WTC11 (cell line): ENCODE results near the gene KCTD18. TPM values are rescaled to one million over a fixed set of nuclear protein-coding genes. Genes with fewer than 3 reads are reported as not detected.

Source experiments
- ARID4B ChIP-seq: sonication (generic); formaldehyde crosslinking; IDR thresholded peaks from 2 replicates; pipeline ENCODE4 v1.8.0; 2023; ENCODE audit warnings: missing genetic modification reagents, mild to moderate bottlenecking, borderline replicate concordance
- ATF1 ChIP-seq: sonication (generic); formaldehyde crosslinking; IDR thresholded peaks from 2 replicates; pipeline ENCODE4 v1.8.1; 2023; ENCODE audit warnings: mild to moderate bottlenecking, moderate library complexity, missing genetic modification reagents
- CREB1 ChIP-seq: sonication (generic); formaldehyde crosslinking; IDR thresholded peaks from 2 replicates; pipeline ENCODE4 v1.8.0; 2023; ENCODE audit warnings: mild to moderate bottlenecking, missing genetic modification reagents
- EMX1 ChIP-seq: fragments of 250-450 bp; sonication (Bioruptor Pico); IDR thresholded peaks from 2 replicates; pipeline ENCODE4 v1.8.0; 2021; ENCODE audit warnings: mild to moderate bottlenecking
- FOXK1 ChIP-seq: sonication (generic); formaldehyde crosslinking; IDR thresholded peaks from 2 replicates; pipeline ENCODE4 v1.8.0; 2022; ENCODE audit warnings: mild to moderate bottlenecking, moderate library complexity, missing genetic modification reagents
- NFE2L1 ChIP-seq: sonication (generic); formaldehyde crosslinking; IDR thresholded peaks from 2 replicates; pipeline ENCODE4 v1.8.1; 2023; ENCODE audit warnings: missing genetic modification reagents
- NFYB ChIP-seq: sonication (generic); formaldehyde crosslinking; conservative IDR thresholded peaks from 2 replicates; pipeline ENCODE4 v1.8.0; 2022; ENCODE audit warnings: low read depth, missing genetic modification reagents
- OVOL2 ChIP-seq: fragments of 250-450 bp; sonication (Bioruptor Pico); IDR thresholded peaks from 2 replicates; pipeline ENCODE4 v1.9.0; 2021; ENCODE audit warnings: mild to moderate bottlenecking, borderline replicate concordance
- SOX15 ChIP-seq: fragments of 250-450 bp; sonication (Bioruptor Pico); IDR thresholded peaks from 2 replicates; pipeline ENCODE4 v1.9.0; 2021; ENCODE audit warnings: mild to moderate bottlenecking
- SP1 ChIP-seq: sonication (generic); formaldehyde crosslinking; conservative IDR thresholded peaks from 2 replicates; pipeline ENCODE4 v1.8.1; 2022; ENCODE audit warnings: missing genetic modification reagents
- STAT6 ChIP-seq: sonication (generic); formaldehyde crosslinking; conservative IDR thresholded peaks from 2 replicates; pipeline ENCODE4 v1.8.1; 2023; ENCODE audit warnings: mild to moderate bottlenecking, low read depth, missing genetic modification reagents, moderate library complexity
- TCF7 ChIP-seq: sonication (generic); formaldehyde crosslinking; IDR thresholded peaks from 2 replicates; pipeline ENCODE4 v1.8.0; 2022; ENCODE audit warnings: mild to moderate bottlenecking, low read depth, missing genetic modification reagents, moderate library complexity
- TP53 ChIP-seq: sonication (generic); formaldehyde crosslinking; IDR thresholded peaks from 2 replicates; pipeline ENCODE4 v1.8.1; 2023; ENCODE audit warnings: mild to moderate bottlenecking, missing genetic modification reagents
- ZBTB43 ChIP-seq: sonication (generic); formaldehyde crosslinking; IDR thresholded peaks from 2 replicates; pipeline ENCODE4 v1.8.1; 2023; ENCODE audit warnings: mild to moderate bottlenecking, missing genetic modification reagents
- ZNF219 ChIP-seq: sonication (generic); formaldehyde crosslinking; IDR thresholded peaks from 2 replicates; pipeline ENCODE4 v1.8.0; 2023; ENCODE audit warnings: missing genetic modification reagents, mild to moderate bottlenecking, borderline replicate concordance
- ZSCAN18 ChIP-seq: fragments of 250-450 bp; sonication (Bioruptor Pico); IDR thresholded peaks from 2 replicates; pipeline ENCODE4 v2.1.2; 2022; ENCODE audit warnings: mild to moderate bottlenecking, moderate library complexity
- total RNA-seq: library from RNA; stranded (reverse); gene quantifications from 3 replicates; pipeline ENCODE4 v1.2.3, GENCODE V29; 2021
- TF ChIP-seq, protein P1 (sequence below): sonication (generic); formaldehyde crosslinking; IDR thresholded peaks from 2 replicates; pipeline ENCODE4 v1.8.0; 2022; ENCODE audit warnings: mild to moderate bottlenecking, missing genetic modification reagents
- TF ChIP-seq, protein P2 (sequence below): fragments of 250-450 bp; sonication (Bioruptor Pico); IDR thresholded peaks from 2 replicates; pipeline ENCODE4 v1.8.0; 2021; ENCODE audit warnings: mild to moderate bottlenecking
- TF ChIP-seq, protein P3 (sequence below): fragments of 250-450 bp; sonication (Bioruptor Pico); IDR thresholded peaks from 2 replicates; pipeline ENCODE4 v1.9.0; 2021; ENCODE audit warnings: mild to moderate bottlenecking, borderline replicate concordance
- TF ChIP-seq, protein P4 (sequence below): sonication (generic); formaldehyde crosslinking; IDR thresholded peaks from 2 replicates; pipeline ENCODE4 v1.8.1; 2023; ENCODE audit warnings: mild to moderate bottlenecking, missing genetic modification reagents

The KCTD18 gene
- total RNA-seq, 1 experiment from 2014 or later = 4.9 TPM

DNA sequence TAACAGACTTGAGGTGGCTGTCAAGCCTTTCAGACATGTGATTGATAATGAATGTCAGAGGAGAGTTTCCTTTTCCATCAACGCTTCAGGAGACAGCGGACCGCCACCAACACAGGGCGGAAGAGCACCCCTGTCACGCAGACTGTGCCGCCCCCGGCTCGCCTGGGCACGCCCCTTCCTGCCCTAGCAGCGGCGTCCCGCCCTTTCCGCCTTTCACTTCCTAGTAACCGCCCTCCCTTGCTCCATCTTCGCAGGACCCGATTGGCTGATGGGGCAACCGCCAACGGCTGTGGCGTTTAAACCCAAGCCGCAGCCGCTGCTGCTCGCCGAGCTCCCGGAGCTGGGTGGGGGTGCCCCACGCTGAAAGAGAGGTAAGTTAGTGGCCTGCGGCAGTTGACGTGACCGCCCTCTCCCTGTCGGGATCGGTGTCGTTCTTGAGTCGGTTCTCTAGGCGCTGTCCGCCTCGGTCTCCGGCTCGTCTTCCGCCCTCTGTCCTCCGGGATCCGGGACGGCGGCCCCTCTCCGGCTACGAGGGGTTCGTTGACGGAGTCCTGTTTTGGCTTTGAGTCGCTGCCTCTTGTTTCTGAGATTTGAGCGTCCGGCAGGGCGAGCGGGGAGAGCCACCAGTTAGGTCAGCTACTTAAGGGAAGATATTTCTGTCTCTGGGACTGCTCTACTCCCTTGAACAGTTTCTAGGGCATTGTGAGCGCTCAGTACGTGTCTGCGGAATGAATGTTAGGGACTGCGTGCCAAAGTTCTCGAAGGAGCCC is 16.2 kb upstream of the KCTD18 start, which contains the start of gene SGO2 (continued):
- peak; percentile 34; the same call in 1 of the 2 replicates for TF ChIP-seq ZBTB43 (CRISPR knock-in tag)
- TF ChIP-seq ZSCAN18 (CRISPR knock-in tag) = no peak
- TF ChIP-seq, protein P1, sequence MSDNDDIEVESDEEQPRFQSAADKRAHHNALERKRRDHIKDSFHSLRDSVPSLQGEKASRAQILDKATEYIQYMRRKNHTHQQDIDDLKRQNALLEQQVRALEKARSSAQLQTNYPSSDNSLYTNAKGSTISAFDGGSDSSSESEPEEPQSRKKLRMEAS = peak; percentile 83; the same call in 1 of the 2 replicates
- TF ChIP-seq, protein P2, sequence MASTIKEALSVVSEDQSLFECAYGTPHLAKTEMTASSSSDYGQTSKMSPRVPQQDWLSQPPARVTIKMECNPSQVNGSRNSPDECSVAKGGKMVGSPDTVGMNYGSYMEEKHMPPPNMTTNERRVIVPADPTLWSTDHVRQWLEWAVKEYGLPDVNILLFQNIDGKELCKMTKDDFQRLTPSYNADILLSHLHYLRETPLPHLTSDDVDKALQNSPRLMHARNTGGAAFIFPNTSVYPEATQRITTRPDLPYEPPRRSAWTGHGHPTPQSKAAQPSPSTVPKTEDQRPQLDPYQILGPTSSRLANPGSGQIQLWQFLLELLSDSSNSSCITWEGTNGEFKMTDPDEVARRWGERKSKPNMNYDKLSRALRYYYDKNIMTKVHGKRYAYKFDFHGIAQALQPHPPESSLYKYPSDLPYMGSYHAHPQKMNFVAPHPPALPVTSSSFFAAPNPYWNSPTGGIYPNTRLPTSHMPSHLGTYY (CRISPR knock-in tag) = no peak
- no peak for TF ChIP-seq SOX15 (CRISPR knock-in tag)
- peak; percentile 98 for TF ChIP-seq SP1 (CRISPR knock-in tag)
- TF ChIP-seq, protein P3, sequence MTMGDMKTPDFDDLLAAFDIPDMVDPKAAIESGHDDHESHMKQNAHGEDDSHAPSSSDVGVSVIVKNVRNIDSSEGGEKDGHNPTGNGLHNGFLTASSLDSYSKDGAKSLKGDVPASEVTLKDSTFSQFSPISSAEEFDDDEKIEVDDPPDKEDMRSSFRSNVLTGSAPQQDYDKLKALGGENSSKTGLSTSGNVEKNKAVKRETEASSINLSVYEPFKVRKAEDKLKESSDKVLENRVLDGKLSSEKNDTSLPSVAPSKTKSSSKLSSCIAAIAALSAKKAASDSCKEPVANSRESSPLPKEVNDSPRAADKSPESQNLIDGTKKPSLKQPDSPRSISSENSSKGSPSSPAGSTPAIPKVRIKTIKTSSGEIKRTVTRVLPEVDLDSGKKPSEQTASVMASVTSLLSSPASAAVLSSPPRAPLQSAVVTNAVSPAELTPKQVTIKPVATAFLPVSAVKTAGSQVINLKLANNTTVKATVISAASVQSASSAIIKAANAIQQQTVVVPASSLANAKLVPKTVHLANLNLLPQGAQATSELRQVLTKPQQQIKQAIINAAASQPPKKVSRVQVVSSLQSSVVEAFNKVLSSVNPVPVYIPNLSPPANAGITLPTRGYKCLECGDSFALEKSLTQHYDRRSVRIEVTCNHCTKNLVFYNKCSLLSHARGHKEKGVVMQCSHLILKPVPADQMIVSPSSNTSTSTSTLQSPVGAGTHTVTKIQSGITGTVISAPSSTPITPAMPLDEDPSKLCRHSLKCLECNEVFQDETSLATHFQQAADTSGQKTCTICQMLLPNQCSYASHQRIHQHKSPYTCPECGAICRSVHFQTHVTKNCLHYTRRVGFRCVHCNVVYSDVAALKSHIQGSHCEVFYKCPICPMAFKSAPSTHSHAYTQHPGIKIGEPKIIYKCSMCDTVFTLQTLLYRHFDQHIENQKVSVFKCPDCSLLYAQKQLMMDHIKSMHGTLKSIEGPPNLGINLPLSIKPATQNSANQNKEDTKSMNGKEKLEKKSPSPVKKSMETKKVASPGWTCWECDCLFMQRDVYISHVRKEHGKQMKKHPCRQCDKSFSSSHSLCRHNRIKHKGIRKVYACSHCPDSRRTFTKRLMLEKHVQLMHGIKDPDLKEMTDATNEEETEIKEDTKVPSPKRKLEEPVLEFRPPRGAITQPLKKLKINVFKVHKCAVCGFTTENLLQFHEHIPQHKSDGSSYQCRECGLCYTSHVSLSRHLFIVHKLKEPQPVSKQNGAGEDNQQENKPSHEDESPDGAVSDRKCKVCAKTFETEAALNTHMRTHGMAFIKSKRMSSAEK (CRISPR knock-in tag) = no peak
- 0 out of 2 replicates have a peak, but pooled peaks have one; percentile 66 for TF ChIP-seq TP53
- TF ChIP-seq OVOL2 (CRISPR knock-in tag) = no peak
- TF ChIP-seq, protein P4, sequence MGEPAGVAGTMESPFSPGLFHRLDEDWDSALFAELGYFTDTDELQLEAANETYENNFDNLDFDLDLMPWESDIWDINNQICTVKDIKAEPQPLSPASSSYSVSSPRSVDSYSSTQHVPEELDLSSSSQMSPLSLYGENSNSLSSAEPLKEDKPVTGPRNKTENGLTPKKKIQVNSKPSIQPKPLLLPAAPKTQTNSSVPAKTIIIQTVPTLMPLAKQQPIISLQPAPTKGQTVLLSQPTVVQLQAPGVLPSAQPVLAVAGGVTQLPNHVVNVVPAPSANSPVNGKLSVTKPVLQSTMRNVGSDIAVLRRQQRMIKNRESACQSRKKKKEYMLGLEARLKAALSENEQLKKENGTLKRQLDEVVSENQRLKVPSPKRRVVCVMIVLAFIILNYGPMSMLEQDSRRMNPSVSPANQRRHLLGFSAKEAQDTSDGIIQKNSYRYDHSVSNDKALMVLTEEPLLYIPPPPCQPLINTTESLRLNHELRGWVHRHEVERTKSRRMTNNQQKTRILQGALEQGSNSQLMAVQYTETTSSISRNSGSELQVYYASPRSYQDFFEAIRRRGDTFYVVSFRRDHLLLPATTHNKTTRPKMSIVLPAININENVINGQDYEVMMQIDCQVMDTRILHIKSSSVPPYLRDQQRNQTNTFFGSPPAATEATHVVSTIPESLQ (CRISPR knock-in tag) = no peak
- no peak for TF ChIP-seq ZNF219
- TF ChIP-seq FOXK1 (CRISPR knock-in tag) = peak; percentile 72
- TF ChIP-seq TCF7 = peak; percentile 31; the same call in 1 of the 2 replicates
- no peak for TF ChIP-seq ARID4B (CRISPR knock-in tag)
- TF ChIP-seq NFYB (CRISPR knock-in tag) = peak; percentile 55; the same call in 1 of the 2 replicates
- peak; percentile 85; the same call in 1 of the 2 replicates for TF ChIP-seq NFE2L1 (CRISPR knock-in tag)
- 0 out of 2 replicates have a peak, but pooled peaks have one; percentile 65 for TF ChIP-seq CREB1 (CRISPR knock-in tag)
- TF ChIP-seq EMX1 (CRISPR knock-in tag) = no peak
- TF ChIP-seq STAT6 = no peak
- TF ChIP-seq ATF1 (CRISPR knock-in tag) = no peak
